ENCODE results near the gene CCNY.

DNA sequence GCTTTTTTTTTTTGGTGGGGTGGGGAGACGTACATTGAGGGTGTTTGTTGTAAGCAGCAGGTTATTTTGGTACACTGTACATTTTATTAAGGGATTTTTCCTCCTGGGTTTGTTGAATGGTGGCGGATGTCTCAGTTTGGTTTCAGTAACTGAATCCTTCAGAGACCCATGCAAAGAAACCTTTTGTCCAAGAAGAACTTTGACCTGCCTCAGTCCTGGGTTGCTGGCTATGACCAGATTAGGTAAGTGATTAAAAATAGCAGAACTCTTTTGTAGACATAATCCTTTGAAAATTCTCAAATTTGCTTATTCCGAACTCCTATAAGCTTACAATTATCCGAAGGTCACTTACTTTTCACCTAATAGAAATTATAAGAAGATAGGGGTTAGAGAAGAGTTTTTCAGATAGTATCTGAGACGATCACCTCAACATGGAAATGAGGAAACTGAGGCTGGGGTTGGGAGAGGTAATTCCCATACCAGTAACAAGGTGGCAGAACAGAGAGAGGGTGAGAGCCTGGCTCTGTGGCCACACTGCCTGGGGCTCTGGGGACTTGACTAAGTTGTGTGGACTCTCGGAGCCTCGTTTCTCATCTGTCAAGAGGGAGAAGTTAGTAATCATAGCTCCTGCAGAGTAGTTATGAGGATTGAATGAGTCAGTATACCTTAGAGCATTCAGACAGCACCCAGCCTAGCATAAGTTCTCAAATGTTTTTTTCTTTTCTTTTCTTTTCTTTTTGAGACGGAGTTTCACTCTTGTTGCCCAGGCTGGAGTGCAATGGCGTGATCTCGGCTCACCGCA lies 87.4 kb downstream of the CCNY start:
- no peak for TF ChIP-seq ZNF274 (IDR thresholded peaks at IDR 0.05; ENCODE audit: low read depth, low read length)
- TF ChIP-seq YY1 (IDR thresholded peaks at IDR 0.05; ENCODE audit: insufficient read depth, insufficient read length) = no peak
